ENCODE data around the gene RNFT2.

GRCh38 chr12:116734156-116734768 lies 3.9 kb upstream of the RNFT2 start:
- TF ChIP-seq POLR2AphosphoS5 (IDR thresholded peaks at IDR 0.05; ENCODE audit: insufficient read depth in 1 of 2, low read depth in 1 of 2) = no peak
- no peak for TF ChIP-seq POLR2A (IDR thresholded peaks at IDR 0.05)
